Measurements from ENCODE around the gene C9orf50. TPM values are rescaled to one million over a fixed set of nuclear protein-coding genes. Genes with fewer than 3 reads are reported as not detected.

The C9orf50 gene
- total RNA-seq, 1 donor from 2014 or later, result not detected

GRCh38 chr9:129607027-129607387 lies 13.9 kb downstream of the C9orf50 start:
- Histone ChIP-seq H3K4me1 (peaks cover 5 to 36% of the 10 kb centered on the region in 2 donors), H3K27ac (peak overlapping the region; percentile 91 to 92), H3K4me3 (no peak overlapping the region), H3K27me3 (no peaks in the 10 kb centered on the region), H3K36me3 (no peaks in the 10 kb centered on the region), H3K9me3 (no peaks in the 10 kb centered on the region)
- no peak for DNase-seq (ENCODE audit: low spot score in 2 of 2)
- no peak for TF ChIP-seq CTCF (IDR thresholded peaks at IDR 0.05)
- intact Hi-C loops (cut with DNase I), result loop anchor here (1.0 to 5.0 kb wide), 5 partner anchors 38 to 290 kb away; no protein-coding TSS in a partner anchor

GRCh38 chr9:129606161-129607026 lies 14.5 kb downstream of the C9orf50 start:
- Histone ChIP-seq H3K27ac (peak overlapping the region; percentile 91 to 92), H3K36me3 (no peaks in the 10 kb centered on the region), H3K4me3 (no peak overlapping the region), H3K9me3 (no peaks in the 10 kb centered on the region), H3K27me3 (no peaks in the 10 kb centered on the region), H3K4me1 (peaks cover 5 to 35% of the 10 kb centered on the region in 2 donors)
- intact Hi-C loops (cut with DNase I), result loop anchor here (1.0 to 5.0 kb wide), 5 partner anchors 38 to 289 kb away; no protein-coding TSS in a partner anchor
- DNase-seq (ENCODE audit: low spot score in 2 of 2), result no peak
- TF ChIP-seq CTCF (IDR thresholded peaks at IDR 0.05), result no peak

GRCh38 chr9:129604766-129605163 lies 16.1 kb downstream of the C9orf50 start:
- H3K4me1 ChIP-seq, result peaks cover 5 to 25% of the 10 kb centered on the region in 2 donors
- no peak for DNase-seq (ENCODE audit: low spot score in 2 of 2)
- TF ChIP-seq CTCF (IDR thresholded peaks at IDR 0.05), result no peak
- H3K4me3 ChIP-seq, result no peak overlapping the region
- intact Hi-C loops (cut with DNase I), result loop anchor here (5.0 kb wide), 1 partner anchor 287 kb away; no protein-coding TSS in a partner anchor
- H3K27ac ChIP-seq, result no peak overlapping the region
- H3K9me3 ChIP-seq, result no peaks in the 10 kb centered on the region
- H3K36me3 ChIP-seq, result no peaks in the 10 kb centered on the region
- H3K27me3 ChIP-seq, result no peaks in the 10 kb centered on the region

GRCh38 chr9:129604056-129604765 lies 16.7 kb downstream of the C9orf50 start:
- no peak for DNase-seq (ENCODE audit: low spot score in 2 of 2)
- no peak for TF ChIP-seq CTCF (IDR thresholded peaks at IDR 0.05)
- intact Hi-C loops (cut with DNase I), result no loop called here

GRCh38 chr9:129602598-129603415 lies 18.1 kb downstream of the C9orf50 start:
- no peak for TF ChIP-seq CTCF (IDR thresholded peaks at IDR 0.05)
- Histone ChIP-seq H3K4me1 (peaks cover 0 to 12% of the 10 kb centered on the region in 2 donors), H3K27me3 (no peaks in the 10 kb centered on the region), H3K4me3 (no peak overlapping the region), H3K36me3 (no peaks in the 10 kb centered on the region), H3K27ac (no peak overlapping the region), H3K9me3 (no peaks in the 10 kb centered on the region)
- intact Hi-C loops (cut with DNase I), result no loop called here
- no peak for DNase-seq (ENCODE audit: low spot score in 2 of 2)

More at GRCh38 chr9:129604056-129604765, 16.7 kb downstream of the C9orf50 start:
- H3K27ac ChIP-seq, result no peak overlapping the region
- H3K4me1 ChIP-seq, result peaks cover 0 to 20% of the 10 kb centered on the region in 2 donors
- no peaks in the 10 kb centered on the region for H3K27me3 ChIP-seq
- no peaks in the 10 kb centered on the region for H3K36me3 ChIP-seq
- H3K9me3 ChIP-seq, result no peaks in the 10 kb centered on the region
- H3K4me3 ChIP-seq, result no peak overlapping the region
